ENCODE measurements around the gene SFMBT2.

Gene SFMBT2

DNA sequence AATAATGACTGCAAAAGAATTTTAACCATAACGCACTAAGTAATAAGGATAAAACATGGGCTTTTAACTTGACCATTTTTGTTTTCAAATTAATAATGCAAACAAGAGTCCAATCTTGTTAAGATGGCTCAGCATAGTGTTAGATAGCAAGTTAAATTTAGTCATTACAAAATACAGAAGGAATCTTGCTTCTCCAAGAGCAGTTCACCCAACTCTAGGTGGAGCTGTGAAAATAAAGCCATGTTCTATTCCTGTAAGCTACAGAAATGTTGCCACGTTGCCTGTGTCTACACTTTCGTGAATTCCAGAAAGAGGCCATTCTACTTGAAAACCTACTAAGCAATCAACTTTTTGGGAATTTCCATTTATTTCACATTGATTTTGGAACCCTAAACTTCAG, 191.9 kb downstream of the SFMBT2 start:
- TF ChIP-seq, protein P1, sequence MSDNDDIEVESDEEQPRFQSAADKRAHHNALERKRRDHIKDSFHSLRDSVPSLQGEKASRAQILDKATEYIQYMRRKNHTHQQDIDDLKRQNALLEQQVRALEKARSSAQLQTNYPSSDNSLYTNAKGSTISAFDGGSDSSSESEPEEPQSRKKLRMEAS (IDR thresholded peaks at IDR 0.05): no peak
- TF ChIP-seq FOXM1 (IDR thresholded peaks at IDR 0.05; ENCODE audit: borderline replicate concordance, low read depth) (no peak), TCF12 (IDR thresholded peaks at IDR 0.05; ENCODE audit: low read depth) (no peak), EP300 (IDR thresholded peaks at IDR 0.05; ENCODE audit: borderline replicate concordance) (no peak), EGR1 (IDR thresholded peaks at IDR 0.05) (no peak), YY1 (IDR thresholded peaks at IDR 0.05; ENCODE audit: low read depth) (no peak), NFIC (IDR thresholded peaks at IDR 0.05) (no peak), TAF1 (IDR thresholded peaks at IDR 0.05; ENCODE audit: low read depth) (no peak), RAD21 (IDR thresholded peaks at IDR 0.05; ENCODE audit: low read depth) (no peak), ZBTB7A (IDR thresholded peaks at IDR 0.05; ENCODE audit: low read depth) (no peak), CEBPB (IDR thresholded peaks at IDR 0.05) (no peak), TEAD4 (IDR thresholded peaks at IDR 0.05) (no peak)
- TF ChIP-seq, protein P2, sequence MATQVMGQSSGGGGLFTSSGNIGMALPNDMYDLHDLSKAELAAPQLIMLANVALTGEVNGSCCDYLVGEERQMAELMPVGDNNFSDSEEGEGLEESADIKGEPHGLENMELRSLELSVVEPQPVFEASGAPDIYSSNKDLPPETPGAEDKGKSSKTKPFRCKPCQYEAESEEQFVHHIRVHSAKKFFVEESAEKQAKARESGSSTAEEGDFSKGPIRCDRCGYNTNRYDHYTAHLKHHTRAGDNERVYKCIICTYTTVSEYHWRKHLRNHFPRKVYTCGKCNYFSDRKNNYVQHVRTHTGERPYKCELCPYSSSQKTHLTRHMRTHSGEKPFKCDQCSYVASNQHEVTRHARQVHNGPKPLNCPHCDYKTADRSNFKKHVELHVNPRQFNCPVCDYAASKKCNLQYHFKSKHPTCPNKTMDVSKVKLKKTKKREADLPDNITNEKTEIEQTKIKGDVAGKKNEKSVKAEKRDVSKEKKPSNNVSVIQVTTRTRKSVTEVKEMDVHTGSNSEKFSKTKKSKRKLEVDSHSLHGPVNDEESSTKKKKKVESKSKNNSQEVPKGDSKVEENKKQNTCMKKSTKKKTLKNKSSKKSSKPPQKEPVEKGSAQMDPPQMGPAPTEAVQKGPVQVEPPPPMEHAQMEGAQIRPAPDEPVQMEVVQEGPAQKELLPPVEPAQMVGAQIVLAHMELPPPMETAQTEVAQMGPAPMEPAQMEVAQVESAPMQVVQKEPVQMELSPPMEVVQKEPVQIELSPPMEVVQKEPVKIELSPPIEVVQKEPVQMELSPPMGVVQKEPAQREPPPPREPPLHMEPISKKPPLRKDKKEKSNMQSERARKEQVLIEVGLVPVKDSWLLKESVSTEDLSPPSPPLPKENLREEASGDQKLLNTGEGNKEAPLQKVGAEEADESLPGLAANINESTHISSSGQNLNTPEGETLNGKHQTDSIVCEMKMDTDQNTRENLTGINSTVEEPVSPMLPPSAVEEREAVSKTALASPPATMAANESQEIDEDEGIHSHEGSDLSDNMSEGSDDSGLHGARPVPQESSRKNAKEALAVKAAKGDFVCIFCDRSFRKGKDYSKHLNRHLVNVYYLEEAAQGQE (IDR thresholded peaks at IDR 0.05; ENCODE audit: low read depth): no peak
- TF ChIP-seq, protein P3, sequence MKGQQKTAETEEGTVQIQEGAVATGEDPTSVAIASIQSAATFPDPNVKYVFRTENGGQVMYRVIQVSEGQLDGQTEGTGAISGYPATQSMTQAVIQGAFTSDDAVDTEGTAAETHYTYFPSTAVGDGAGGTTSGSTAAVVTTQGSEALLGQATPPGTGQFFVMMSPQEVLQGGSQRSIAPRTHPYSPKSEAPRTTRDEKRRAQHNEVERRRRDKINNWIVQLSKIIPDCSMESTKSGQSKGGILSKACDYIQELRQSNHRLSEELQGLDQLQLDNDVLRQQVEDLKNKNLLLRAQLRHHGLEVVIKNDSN (IDR thresholded peaks at IDR 0.05): no peak

DNA sequence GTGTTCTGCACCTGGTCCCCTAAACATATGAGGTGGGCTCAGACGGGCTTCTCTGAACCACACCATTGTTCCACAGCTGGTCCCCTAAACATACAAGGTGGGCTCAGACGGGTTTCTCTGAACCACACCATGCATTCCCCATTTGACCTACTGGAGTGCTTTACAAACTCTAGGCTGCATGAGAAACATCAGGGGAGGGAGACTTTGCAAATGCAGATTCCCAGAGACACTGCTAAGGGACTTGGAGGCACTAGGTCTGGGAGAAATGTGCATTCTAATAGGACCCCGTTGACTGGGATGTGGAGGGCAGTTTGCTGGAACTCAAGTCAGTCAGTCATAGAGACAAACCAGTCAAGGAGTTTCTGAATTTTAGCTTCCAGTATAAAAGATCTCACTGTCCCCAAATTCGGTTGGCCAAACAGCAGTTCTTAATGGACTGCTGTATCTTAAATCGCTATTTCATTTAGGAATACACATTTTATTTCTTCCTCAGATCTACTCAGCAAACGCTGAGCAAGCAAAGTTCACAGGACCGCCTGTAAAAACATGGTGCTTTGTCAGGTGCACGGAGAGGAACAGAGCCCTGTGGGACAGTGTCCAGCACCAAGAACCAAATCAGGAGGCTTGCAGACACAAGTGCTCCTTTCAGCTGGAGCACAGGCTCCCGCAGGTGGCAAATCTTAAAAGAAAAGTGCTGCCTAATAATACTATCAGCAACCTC, 198.8 kb downstream of the SFMBT2 start:
- TF ChIP-seq TEAD4 (IDR thresholded peaks at IDR 0.05) (no peak), RAD21 (IDR thresholded peaks at IDR 0.05; ENCODE audit: low read depth) (no peak), TCF12 (IDR thresholded peaks at IDR 0.05; ENCODE audit: low read depth) (no peak), FOXM1 (IDR thresholded peaks at IDR 0.05; ENCODE audit: borderline replicate concordance, low read depth) (no peak), CEBPB (IDR thresholded peaks at IDR 0.05) (no peak), CREB1 (IDR thresholded peaks at IDR 0.05; ENCODE audit: low read depth) (no peak), EGR1 (IDR thresholded peaks at IDR 0.05) (no peak), ZBTB7A (IDR thresholded peaks at IDR 0.05; ENCODE audit: low read depth) (no peak), NFIC (IDR thresholded peaks at IDR 0.05) (no peak), EP300 (IDR thresholded peaks at IDR 0.05; ENCODE audit: borderline replicate concordance) (no peak), TAF1 (IDR thresholded peaks at IDR 0.05; ENCODE audit: low read depth) (no peak), YY1 (IDR thresholded peaks at IDR 0.05; ENCODE audit: low read depth) (no peak)
- TF ChIP-seq, protein P2 (IDR thresholded peaks at IDR 0.05; ENCODE audit: low read depth): no peak
- TF ChIP-seq, protein P1 (IDR thresholded peaks at IDR 0.05): no peak

DNA sequence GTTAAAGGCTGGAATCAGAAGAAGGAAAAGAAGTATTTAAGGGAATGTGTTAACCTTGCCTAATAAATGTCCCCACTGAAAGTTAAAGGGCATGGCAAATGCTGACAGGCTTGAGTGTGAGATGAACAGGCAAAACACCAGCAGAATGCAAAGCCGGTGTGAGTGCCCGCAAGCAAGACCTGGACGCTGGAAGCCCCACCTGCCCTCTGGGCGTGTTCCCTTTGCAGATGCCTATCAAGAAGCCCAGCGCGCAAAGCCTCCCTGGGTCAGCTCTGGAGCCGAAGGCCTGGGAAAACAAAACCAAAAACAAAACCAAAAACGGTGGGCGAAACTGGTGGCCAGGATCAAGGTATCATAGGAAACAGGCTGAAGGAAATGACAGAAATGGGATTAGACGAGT, 200.3 kb downstream of the SFMBT2 start:
- no peak for TF ChIP-seq FOXM1 (IDR thresholded peaks at IDR 0.05; ENCODE audit: borderline replicate concordance, low read depth)
- TF ChIP-seq, protein P3 (IDR thresholded peaks at IDR 0.05): no peak
- TF ChIP-seq ZBTB7A (IDR thresholded peaks at IDR 0.05; ENCODE audit: low read depth): no peak
- TF ChIP-seq YY1 (IDR thresholded peaks at IDR 0.05; ENCODE audit: low read depth): no peak

DNA sequence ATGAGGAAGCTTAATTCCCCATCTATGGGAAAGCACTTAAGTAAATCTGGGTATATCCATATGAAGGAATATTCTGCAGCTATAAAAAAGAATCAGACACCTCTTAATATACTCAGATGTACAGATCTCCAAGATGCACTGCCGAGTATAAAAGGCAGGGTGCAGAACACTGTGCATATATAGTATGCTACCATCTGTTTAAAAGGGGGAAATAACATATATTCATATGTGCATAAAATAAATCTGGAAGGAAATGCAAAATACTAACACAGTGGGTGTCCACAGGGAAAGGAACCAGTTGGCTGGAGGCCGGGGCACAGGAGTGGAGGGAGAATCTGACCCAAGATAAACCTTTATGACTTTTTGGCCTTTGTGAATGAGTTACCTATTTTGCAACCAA, 201.4 kb downstream of the SFMBT2 start:
- TF ChIP-seq EGR1 (IDR thresholded peaks at IDR 0.05): no peak
- TF ChIP-seq CEBPB (IDR thresholded peaks at IDR 0.05): no peak
- no peak for TF ChIP-seq TEAD4 (IDR thresholded peaks at IDR 0.05)

DNA sequence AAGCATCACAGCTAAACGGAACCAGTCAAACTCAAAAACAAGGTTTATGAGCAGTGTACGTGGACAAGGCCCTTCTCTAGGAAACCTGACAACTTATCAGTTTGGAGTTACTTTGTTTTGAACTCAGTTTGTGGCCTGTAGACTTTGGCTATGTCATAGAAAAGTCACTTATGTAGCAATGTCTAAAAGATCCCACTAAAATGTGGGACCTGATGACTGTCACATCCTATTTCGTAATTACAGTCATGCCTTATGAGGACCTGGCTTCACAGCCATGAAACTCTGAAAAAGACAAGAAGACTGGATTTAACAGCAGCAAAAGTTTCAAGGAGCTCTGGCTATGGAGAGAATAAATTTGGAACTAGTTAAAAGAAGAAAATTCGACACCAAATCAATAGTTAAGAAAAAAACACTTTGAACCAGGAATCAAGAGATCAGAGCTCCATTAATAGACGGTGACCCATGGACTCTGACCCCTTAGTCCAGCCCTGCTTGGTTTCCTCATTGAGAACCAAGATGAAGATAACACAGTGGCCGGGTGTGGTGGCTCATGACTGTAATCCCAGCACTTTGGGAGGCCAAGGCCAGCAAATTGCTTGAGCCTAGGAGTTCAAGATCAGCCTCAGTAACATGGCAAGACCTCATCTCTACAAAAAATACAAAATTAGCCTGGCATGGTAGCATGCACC, 204.3 kb downstream of the SFMBT2 start:
- no peak for TF ChIP-seq TAF1 (IDR thresholded peaks at IDR 0.05; ENCODE audit: low read depth)
- no peak for TF ChIP-seq RAD21 (IDR thresholded peaks at IDR 0.05; ENCODE audit: low read depth)
- TF ChIP-seq, protein P1 (IDR thresholded peaks at IDR 0.05): no peak
- TF ChIP-seq EGR1 (IDR thresholded peaks at IDR 0.05): no peak
- TF ChIP-seq, protein P2 (IDR thresholded peaks at IDR 0.05; ENCODE audit: low read depth): no peak
- no peak for TF ChIP-seq YY1 (IDR thresholded peaks at IDR 0.05; ENCODE audit: low read depth)
- no peak for TF ChIP-seq FOXM1 (IDR thresholded peaks at IDR 0.05; ENCODE audit: borderline replicate concordance, low read depth)
- TF ChIP-seq, protein P3 (IDR thresholded peaks at IDR 0.05): no peak
- TF ChIP-seq NFIC (IDR thresholded peaks at IDR 0.05): no peak
- no peak for TF ChIP-seq TCF12 (IDR thresholded peaks at IDR 0.05; ENCODE audit: low read depth)
- TF ChIP-seq TEAD4 (IDR thresholded peaks at IDR 0.05): no peak
- no peak for TF ChIP-seq CEBPB (IDR thresholded peaks at IDR 0.05)
- no peak for TF ChIP-seq EP300 (IDR thresholded peaks at IDR 0.05; ENCODE audit: borderline replicate concordance)
- TF ChIP-seq ZBTB7A (IDR thresholded peaks at IDR 0.05; ENCODE audit: low read depth): no peak
- no peak for TF ChIP-seq CREB1 (IDR thresholded peaks at IDR 0.05; ENCODE audit: low read depth)

Measured in Ishikawa (cell line).